Measurements from ENCODE around the gene AADACL2.

The AADACL2 gene

GRCh38 chr3:151793636-151794035 lies 59.9 kb downstream of the AADACL2 start:
- H3K36me3 ChIP-seq (ENCODE audit: control insufficient read depth, insufficient read depth, low read length) = no peaks in the 10 kb centered on the region
- no peak for TF ChIP-seq CTCF (IDR thresholded peaks at IDR 0.05; ENCODE audit: insufficient read depth, low read length, poor library complexity, severe bottlenecking)
- H3K4me3 ChIP-seq (replicated peaks; ENCODE audit: low read depth, low read length) = no peak overlapping the region
- H3K27me3 ChIP-seq (replicated peaks; ENCODE audit: control insufficient read depth, insufficient read depth, low read length) = no peaks in the 10 kb centered on the region
- DNase-seq (ENCODE audit: extremely low read depth, insufficient read length) = no peak

GRCh38 chr3:151794080-151794479 lies 60.4 kb downstream of the AADACL2 start:
- DNase-seq (ENCODE audit: extremely low read depth, insufficient read length) = no peak
- no peak for TF ChIP-seq CTCF (IDR thresholded peaks at IDR 0.05; ENCODE audit: insufficient read depth, low read length, poor library complexity, severe bottlenecking)
- no peak overlapping the region for H3K4me3 ChIP-seq (replicated peaks; ENCODE audit: low read depth, low read length)
- no peaks in the 10 kb centered on the region for H3K36me3 ChIP-seq (ENCODE audit: control insufficient read depth, insufficient read depth, low read length)
- no peaks in the 10 kb centered on the region for H3K27me3 ChIP-seq (replicated peaks; ENCODE audit: control insufficient read depth, insufficient read depth, low read length)

- TF ChIP-seq CTCF (IDR thresholded peaks at IDR 0.05; ENCODE audit: insufficient read depth, low read length, poor library complexity, severe bottlenecking) = no peak
- no peak for DNase-seq (ENCODE audit: extremely low read depth, insufficient read length)
- no peak overlapping the region for H3K4me3 ChIP-seq (replicated peaks; ENCODE audit: low read depth, low read length)
Observed at GRCh38 chr3:151795276-151795675, 61.5 kb downstream of the AADACL2 start.

GRCh38 chr3:151796105-151796680 lies 62.5 kb downstream of the AADACL2 start:
- H3K27me3 ChIP-seq (replicated peaks; ENCODE audit: control insufficient read depth, insufficient read depth, low read length) = no peaks in the 10 kb centered on the region
- H3K36me3 ChIP-seq (ENCODE audit: control insufficient read depth, insufficient read depth, low read length) = no peaks in the 10 kb centered on the region
- TF ChIP-seq CTCF (IDR thresholded peaks at IDR 0.05; ENCODE audit: insufficient read depth, low read length, poor library complexity, severe bottlenecking) = no peak
- no peak for DNase-seq (ENCODE audit: extremely low read depth, insufficient read length)
- H3K4me3 ChIP-seq (replicated peaks; ENCODE audit: low read depth, low read length) = no peak overlapping the region

More at GRCh38 chr3:151795276-151795675, 61.5 kb downstream of the AADACL2 start:
- Histone ChIP-seq H3K36me3 (ENCODE audit: control insufficient read depth, insufficient read depth, low read length) (no peaks in the 10 kb centered on the region), H3K27me3 (replicated peaks; ENCODE audit: control insufficient read depth, insufficient read depth, low read length) (no peaks in the 10 kb centered on the region)

GRCh38 chr3:151798466-151798865 lies 64.7 kb downstream of the AADACL2 start:
- H3K4me3 ChIP-seq (replicated peaks; ENCODE audit: low read depth, low read length) = no peak overlapping the region
- TF ChIP-seq CTCF (IDR thresholded peaks at IDR 0.05; ENCODE audit: insufficient read depth, low read length, poor library complexity, severe bottlenecking) = no peak
- DNase-seq (ENCODE audit: extremely low read depth, insufficient read length) = no peak
- no peaks in the 10 kb centered on the region for H3K36me3 ChIP-seq (ENCODE audit: control insufficient read depth, insufficient read depth, low read length)
- no peaks in the 10 kb centered on the region for H3K27me3 ChIP-seq (replicated peaks; ENCODE audit: control insufficient read depth, insufficient read depth, low read length)

GRCh38 chr3:151800431-151800830 lies 66.7 kb downstream of the AADACL2 start:
- Histone ChIP-seq H3K4me3 (replicated peaks; ENCODE audit: low read depth, low read length) (no peak overlapping the region), H3K36me3 (ENCODE audit: control insufficient read depth, insufficient read depth, low read length) (no peaks in the 10 kb centered on the region), H3K27me3 (replicated peaks; ENCODE audit: control insufficient read depth, insufficient read depth, low read length) (no peaks in the 10 kb centered on the region)
- no peak for TF ChIP-seq CTCF (IDR thresholded peaks at IDR 0.05; ENCODE audit: insufficient read depth, low read length, poor library complexity, severe bottlenecking)
- DNase-seq (ENCODE audit: extremely low read depth, insufficient read length) = no peak
